Endothelial cell of umbilical vein (primary cell): ENCODE measurements around the gene CPO. TPM values are rescaled to one million over a fixed set of nuclear protein-coding genes. Genes with fewer than 3 reads are reported as not detected.

Source experiments
- BruUV-seq: library from RNA; stranded (reverse); fragments of 400-500 nt; replicated peaks from 2 replicates; lab custom pipeline; 2021; lab: Mats Ljungman, UMichigan
- CTCF ChIA-PET: fragments of 300-600, 350-600 bp; sonication (Branson Sonifier 250); formaldehyde crosslinking; loops from one replicate; lab custom pipeline; 2021; ENCODE audit warnings: antibody characterized with exemption, inconsistent platforms; lab: Charles Lee
- POLR2A ChIA-PET: fragments of 300-600, 350-600 bp; sonication (Branson Sonifier 250); formaldehyde crosslinking; loops from one replicate; lab custom pipeline; 2021; ENCODE audit warnings: antibody characterized with exemption, inconsistent platforms; lab: Charles Lee
- DNase-seq: peaks from one replicate; pipeline ENCODE4 v3.0.0-alpha.2; 2011; ENCODE audit warnings: low read depth, low spot score
- FAIRE-seq: peaks from 2 replicates; lab custom pipeline; 2011; peaks lifted over from hg19 to GRCh38; lab: Jason Lieb, UNC
- H2AFZ ChIP-seq: 2 replicates; pipeline ENCODE4 v1.6.0; 2012; ENCODE audit warnings: low read depth, low read length, control low read depth, inconsistent platforms
- H3K27ac ChIP-seq: 2 replicates; pipeline ENCODE4 v1.5.1; 2011; ENCODE audit warnings: low read depth, mild to moderate bottlenecking, control low read depth, low read length, moderate library complexity; ENCODE audit not compliant: insufficient read depth
- H3K27me3 ChIP-seq, 2 experiments: 2 replicates each; pipeline versions ENCODE4 v1.6.0 to v1.6.1; 2011; ENCODE audit warnings: low read length in 2 of 2, mixed read lengths in 1 of 2; ENCODE audit not compliant: control insufficient read depth in 2 of 2, insufficient read depth in 2 of 2
- H3K36me3 ChIP-seq, 2 experiments: 2 replicates in 1 of 2; 3 replicates in 1 of 2; pipeline ENCODE4 v1.5.1; 2011; ENCODE audit warnings: low read length in 2 of 2, mild to moderate bottlenecking in 1 of 2, moderate library complexity in 1 of 2; ENCODE audit not compliant: control insufficient read depth in 2 of 2, insufficient read depth in 2 of 2; ENCODE audit errors: extremely low read depth in 1 of 2
- H3K4me1 ChIP-seq: 3 replicates; pipeline ENCODE4 v1.5.1; 2011; ENCODE audit warnings: mild to moderate bottlenecking, low read length; ENCODE audit not compliant: control insufficient read depth, insufficient read depth; ENCODE audit errors: extremely low read depth
- H3K4me2 ChIP-seq: 2 replicates; pipeline ENCODE4 v1.6.1; 2011; ENCODE audit warnings: low read length, control low read depth, mixed read lengths; ENCODE audit not compliant: insufficient read depth
- H3K4me3 ChIP-seq, 3 experiments: fragments of 200-600 bp in 1 of 3; sonication (generic), shearing (Covaris generic) in 1 of 3; replicated peaks in 1 of 3; 2 replicates each; pipeline ENCODE4 v1.5.1; 2011 to 2016; ENCODE audit warnings: control low read depth in 3 of 3, low read length in 3 of 3, mild to moderate bottlenecking in 2 of 3, inconsistent platforms in 1 of 3, low read depth in 1 of 3, moderate library complexity in 1 of 3; ENCODE audit not compliant: insufficient read depth in 1 of 3
- H3K79me2 ChIP-seq: 2 replicates; pipeline ENCODE4 v1.6.0; 2012; ENCODE audit warnings: low read length, inconsistent platforms; ENCODE audit not compliant: control insufficient read depth, insufficient read depth
- H3K9ac ChIP-seq: replicated peaks from 2 replicates; pipeline ENCODE3; 2011; ENCODE audit warnings: low read length, control low read depth; ENCODE audit not compliant: insufficient read depth; ENCODE audit errors: extremely low read depth
- H3K9me1 ChIP-seq: replicated peaks from 3 replicates; pipeline ENCODE4 v1.6.0; 2011; ENCODE audit warnings: mild to moderate bottlenecking, low read length; ENCODE audit not compliant: control insufficient read depth, insufficient read depth; ENCODE audit errors: extremely low read depth
- H3K9me3 ChIP-seq: replicated peaks from 2 replicates; pipeline ENCODE4 v1.5.1; 2012; ENCODE audit warnings: low read length, inconsistent platforms; ENCODE audit not compliant: control insufficient read depth, insufficient read depth
- H4K20me1 ChIP-seq: replicated peaks from 2 replicates; pipeline ENCODE3; 2011; ENCODE audit warnings: mild to moderate bottlenecking, low read length; ENCODE audit not compliant: control insufficient read depth, insufficient read depth; ENCODE audit errors: extremely low read depth
- CTCF ChIP-seq, 2 donors: IDR thresholded peaks; 1 replicate in 1 of 2; 2 replicates in 1 of 2; pipeline ENCODE4 v1.5.1; 2011; ENCODE audit warnings: low read length in 2 of 2, mild to moderate bottlenecking in 2 of 2, moderate library complexity in 2 of 2, control low read depth in 1 of 2, inconsistent platforms in 1 of 2, low read depth in 1 of 2; ENCODE audit not compliant: insufficient read depth in 1 of 2; ENCODE audit errors: extremely low read depth in 1 of 2
- EZH2 ChIP-seq: IDR thresholded peaks from 2 replicates; pipeline ENCODE4 v1.6.1; 2012; ENCODE audit warnings: borderline replicate concordance, low read depth, mild to moderate bottlenecking, moderate library complexity, low read length, inconsistent platforms; ENCODE audit not compliant: severe bottlenecking
- FOS ChIP-seq: IDR thresholded peaks from 2 replicates; pipeline ENCODE4 v1.6.1; 2011; ENCODE audit warnings: mild to moderate bottlenecking, low read length, moderate library complexity, borderline replicate concordance; ENCODE audit not compliant: insufficient read depth
- GATA2 ChIP-seq: IDR thresholded peaks from 2 replicates; pipeline ENCODE4 v1.7.0; 2011; ENCODE audit warnings: low read depth, mild to moderate bottlenecking, moderate library complexity, mixed read lengths, low read length; ENCODE audit not compliant: insufficient read length, insufficient read depth
- JUN ChIP-seq: IDR thresholded peaks from 2 replicates; pipeline ENCODE4 v1.6.1; 2011; ENCODE audit warnings: borderline replicate concordance, low read depth; ENCODE audit not compliant: insufficient read length, insufficient read depth
- MAX ChIP-seq: IDR thresholded peaks from 2 replicates; pipeline ENCODE4 v1.6.1; 2011; ENCODE audit not compliant: insufficient read depth, insufficient read length
- MYC ChIP-seq: IDR thresholded peaks from one replicate; pipeline ENCODE4 v1.6.1; 2011; ENCODE audit warnings: mild to moderate bottlenecking, low read depth, low read length
- POLR2A ChIP-seq: IDR thresholded peaks from 2 replicates; pipeline ENCODE4 v1.6.1; 2012; ENCODE audit warnings: low read depth, mild to moderate bottlenecking, control low read depth, low read length
- POLR2AphosphoS5 ChIP-seq: IDR thresholded peaks from 2 replicates; pipeline ENCODE4 v1.6.1; 2012; ENCODE audit warnings: low read depth, mild to moderate bottlenecking, control low read depth, low read length, moderate library complexity; ENCODE audit not compliant: insufficient read depth
- dilution Hi-C: fragments of 300-500 bp; cut with MboI; formaldehyde crosslinking; loops from one replicate; pipeline ENCODE4 v1.15.0; 2019; ENCODE audit warnings: low sequenced_read_pairs; ENCODE audit not compliant: extremely low pct_ligation_motif_present
- intact Hi-C: fragments of 100-400 bp; cut with micrococcal nuclease; formaldehyde crosslinking; loops from one replicate; pipeline ENCODE4 v1.10.0; 2022
- polyA plus RNA-seq, 4 experiments: library from polyadenylated mRNA; depleted of rRNA in 3 of 4; stranded (reverse) in 3 of 4; unstranded in 1 of 4; fragments of >200 nt; gene quantifications; 2 replicates each; pipeline versions ENCODE4 v1.2.1 to v1.2.3, GENCODE V29; 2011 to 2012; ENCODE audit warnings: missing spikeins in 1 of 4
- total RNA-seq: library from RNA; stranded (reverse); gene quantifications from 2 replicates; pipeline ENCODE4 v1.2.3, GENCODE V29; 2021

Gene CPO
- total and polyA plus RNA-seq, 2 donors (not counting 3 experiments of a cell fraction or from before 2014, with no cell fraction given): not detected

- Histone ChIP-seq H3K9ac (no peak overlapping the region), H3K9me3 (no peaks in the 10 kb centered on the region), H3K4me3 (no peak overlapping the region), H2AFZ (no peak overlapping the region), H3K27me3 (no peaks in the 10 kb centered on the region), H3K4me1 (no peaks in the 10 kb centered on the region), H3K27ac (no peak overlapping the region), H3K79me2 (no peaks in the 10 kb centered on the region), H4K20me1 (no peaks in the 10 kb centered on the region), H3K9me1 (no peaks in the 10 kb centered on the region), H3K36me3 (no peaks in the 10 kb centered on the region), H3K4me2 (no peak overlapping the region)
- BruUV-seq: no TSS peak
- FAIRE-seq (no peak), DNase-seq (no peak)
- dilution Hi-C loops: no loop called here
- TF ChIP-seq EZH2: no peak
- TF ChIP-seq JUN: no peak
- no peak for TF ChIP-seq FOS
- TF ChIP-seq POLR2AphosphoS5: no peak
- TF ChIP-seq GATA2: no peak
- no peak for TF ChIP-seq MYC
- TF ChIP-seq POLR2A: no peak
- TF ChIP-seq CTCF (IDR thresholded peaks at IDR 0.05; ENCODE audit: extremely low read depth in 1 of 2, insufficient read depth in 1 of 2, low read depth in 1 of 2, low read length in 2 of 2): no peak
- TF ChIP-seq MAX: no peak
- POLR2A ChIA-PET: no interaction called here
- CTCF ChIA-PET: interaction anchor here (1.1 to 4.4 kb wide), 3 partner anchors 77 to 483 kb away, joined by 3 to 27 read pairs (median 4); no protein-coding TSS in a partner anchor
- intact Hi-C loops: no loop called here
Measured at GRCh38 chr2:206990360-206990759, 51.0 kb downstream of the CPO start.
